ENCODE measurements around the gene KLHL22.
"Not testable (repeated sequence)": the region's sequence is repeated elsewhere in the genome, so short reads cannot be mapped to it uniquely, and the experiment has no call there.

Gene KLHL22

DNA sequence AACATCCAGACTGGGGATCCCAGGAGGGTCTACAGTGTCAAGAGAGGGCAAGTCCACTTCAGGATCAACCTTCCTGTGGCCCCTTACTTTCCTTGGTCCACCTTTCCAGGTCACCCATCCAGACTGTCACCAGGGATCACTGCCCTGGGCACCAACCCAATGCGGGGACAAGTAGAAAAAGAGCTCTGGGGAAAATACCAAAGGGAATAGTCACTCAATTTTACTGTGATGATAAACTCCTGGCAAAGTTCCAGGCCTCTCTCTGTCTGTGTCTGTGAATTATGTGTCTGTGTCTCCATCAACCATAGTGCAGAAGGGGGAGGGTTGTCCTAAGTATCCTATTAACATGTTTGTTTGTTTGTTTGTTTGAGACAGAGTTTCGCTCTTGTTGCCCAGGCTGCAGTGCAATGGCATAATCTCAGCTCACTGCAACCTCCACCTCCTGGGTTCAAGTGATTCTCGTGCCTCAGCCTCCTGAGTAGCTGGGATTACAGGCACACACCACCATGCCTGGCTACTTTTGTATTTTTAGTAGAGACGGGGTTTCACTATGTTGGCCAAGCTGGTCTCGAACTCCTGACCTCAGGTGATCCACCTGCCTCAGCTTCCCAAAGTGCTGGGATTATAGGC lies 8.8 kb upstream of the KLHL22 start:
- in situ Hi-C loops (cut with MboI; ENCODE audit: low sequenced_read_pairs), result not testable (repeated sequence)

DNA sequence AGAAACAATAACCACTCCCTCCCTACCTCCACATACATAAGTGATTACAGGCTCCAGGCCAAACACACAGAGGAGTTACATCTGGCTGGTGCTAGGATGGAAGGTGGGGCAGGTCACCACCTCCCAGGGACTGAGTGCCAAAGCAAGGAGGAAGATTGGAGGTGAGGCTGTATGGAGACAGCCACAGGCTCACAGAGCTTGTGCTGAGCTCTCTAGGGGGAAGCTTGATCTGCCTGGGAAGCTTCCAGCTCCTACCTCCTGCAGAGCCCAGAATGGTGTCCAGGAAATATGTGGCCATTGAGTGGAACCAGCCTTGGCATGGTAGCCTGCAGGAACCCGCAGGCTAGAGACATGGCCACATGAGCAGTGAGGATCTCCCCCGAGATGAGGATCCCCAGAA lies 8.2 kb upstream of the KLHL22 start:
- in situ Hi-C loops (cut with MboI; ENCODE audit: low sequenced_read_pairs), result no loop called here

- in situ Hi-C loops (cut with MboI; ENCODE audit: low sequenced_read_pairs), result no loop called here
These were observed 4.2 kb upstream of the KLHL22 start for GRCh38 chr22:20499769-20500168.

DNA sequence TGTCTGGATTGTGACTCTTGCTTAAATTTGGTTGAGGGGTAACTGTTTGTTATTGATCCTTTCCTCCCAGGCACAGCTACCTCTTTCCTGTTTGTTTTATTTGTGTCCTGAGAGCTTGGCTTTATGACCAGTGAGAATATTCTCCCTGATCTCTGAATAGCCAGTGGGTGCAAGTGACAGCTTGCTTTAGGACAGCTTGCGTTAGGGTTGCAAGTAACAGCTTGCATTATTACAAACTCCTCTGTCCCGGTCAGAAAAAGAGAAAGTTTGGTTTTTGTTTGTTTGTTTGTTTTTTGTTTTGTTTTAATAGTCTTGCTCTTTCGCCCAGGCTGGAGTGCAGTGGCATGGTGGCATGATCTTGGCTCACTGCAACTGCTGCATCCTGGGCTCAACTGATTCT lies 3.3 kb upstream of the KLHL22 start:
- in situ Hi-C loops (cut with MboI; ENCODE audit: low sequenced_read_pairs), result no loop called here

DNA sequence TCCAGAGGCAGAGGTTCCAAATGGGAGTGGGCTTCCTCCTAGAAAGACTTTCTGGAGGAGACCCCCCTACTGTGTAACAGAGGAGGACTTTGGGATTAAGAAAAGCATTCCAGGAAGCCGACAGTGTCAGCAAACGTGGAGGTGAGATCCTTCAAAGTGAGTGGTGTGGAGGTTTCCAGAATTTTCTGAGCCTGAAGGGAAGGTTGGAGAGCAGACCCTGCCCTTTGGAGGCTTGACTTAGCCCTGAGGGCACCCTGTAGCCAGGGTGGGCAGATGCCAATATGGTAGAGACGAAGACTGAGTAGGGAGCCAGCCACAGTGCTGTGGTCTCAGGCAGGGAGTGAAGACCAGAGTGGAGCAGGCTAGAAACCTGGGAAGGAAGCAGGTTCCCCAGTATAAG lies 1.8 kb upstream of the KLHL22 start:
- in situ Hi-C loops (cut with MboI; ENCODE audit: low sequenced_read_pairs), result no loop called here

DNA sequence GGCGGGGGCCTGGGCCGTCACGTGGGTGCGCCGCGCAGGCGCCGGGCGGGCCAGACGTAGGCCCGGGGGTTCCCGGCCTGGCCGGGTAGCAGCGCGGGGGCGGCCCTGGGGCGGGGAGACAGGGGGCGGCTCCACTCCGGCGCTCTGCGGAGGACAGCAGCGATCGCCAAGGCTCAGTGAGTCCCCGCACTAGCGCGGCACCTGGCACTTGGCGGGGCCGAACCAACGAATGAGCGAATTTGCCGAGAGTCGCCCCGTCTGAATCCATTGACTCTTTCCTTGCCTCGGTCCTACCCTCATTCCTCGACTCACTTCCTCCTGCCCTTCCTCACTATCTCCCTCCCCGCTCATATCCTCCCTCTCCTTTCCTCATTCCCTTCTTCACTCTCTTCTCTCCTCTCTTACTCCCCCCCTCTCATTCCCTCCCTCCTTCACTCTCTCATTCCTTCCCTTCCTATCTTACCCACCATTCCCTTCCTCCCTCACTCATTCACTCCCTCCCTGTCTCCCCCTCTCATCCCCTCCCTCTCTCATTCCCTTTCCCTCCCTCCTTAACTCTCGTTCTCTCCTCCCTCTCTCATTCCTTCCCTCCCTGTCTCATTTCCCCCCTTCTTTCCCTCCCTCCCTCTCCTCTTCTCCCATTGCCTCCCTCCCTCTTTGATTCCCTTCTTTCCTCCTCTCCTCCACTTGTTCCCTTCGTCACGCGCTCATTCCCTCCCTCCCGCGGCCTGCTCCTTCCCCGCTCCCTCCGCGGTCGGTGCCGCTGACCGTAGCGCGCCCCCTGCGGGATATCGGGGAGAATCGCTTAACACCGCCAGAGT lies 476 bp upstream of the KLHL22 start:
- in situ Hi-C loops (cut with MboI; ENCODE audit: low sequenced_read_pairs), result no loop called here

GRCh38 chr22:20491346-20491745 lies 4.2 kb downstream of the KLHL22 start:
- in situ Hi-C loops (cut with MboI; ENCODE audit: low sequenced_read_pairs), result no loop called here

- in situ Hi-C loops (cut with MboI; ENCODE audit: low sequenced_read_pairs), result no loop called here
These were observed 4.7 kb downstream of the KLHL22 start for GRCh38 chr22:20490941-20491307.

- in situ Hi-C loops (cut with MboI; ENCODE audit: low sequenced_read_pairs), result no loop called here
These were observed 5.2 kb downstream of the KLHL22 start for GRCh38 chr22:20490183-20490940.

GRCh38 chr22:20488946-20489345 lies 6.6 kb downstream of the KLHL22 start:
- in situ Hi-C loops (cut with MboI; ENCODE audit: low sequenced_read_pairs), result no loop called here

GRCh38 chr22:20487715-20488114 lies 7.9 kb downstream of the KLHL22 start:
- in situ Hi-C loops (cut with MboI; ENCODE audit: low sequenced_read_pairs), result no loop called here

GRCh38 chr22:20486229-20486628 lies 9.4 kb downstream of the KLHL22 start:
- in situ Hi-C loops (cut with MboI; ENCODE audit: low sequenced_read_pairs), result no loop called here

DNA sequence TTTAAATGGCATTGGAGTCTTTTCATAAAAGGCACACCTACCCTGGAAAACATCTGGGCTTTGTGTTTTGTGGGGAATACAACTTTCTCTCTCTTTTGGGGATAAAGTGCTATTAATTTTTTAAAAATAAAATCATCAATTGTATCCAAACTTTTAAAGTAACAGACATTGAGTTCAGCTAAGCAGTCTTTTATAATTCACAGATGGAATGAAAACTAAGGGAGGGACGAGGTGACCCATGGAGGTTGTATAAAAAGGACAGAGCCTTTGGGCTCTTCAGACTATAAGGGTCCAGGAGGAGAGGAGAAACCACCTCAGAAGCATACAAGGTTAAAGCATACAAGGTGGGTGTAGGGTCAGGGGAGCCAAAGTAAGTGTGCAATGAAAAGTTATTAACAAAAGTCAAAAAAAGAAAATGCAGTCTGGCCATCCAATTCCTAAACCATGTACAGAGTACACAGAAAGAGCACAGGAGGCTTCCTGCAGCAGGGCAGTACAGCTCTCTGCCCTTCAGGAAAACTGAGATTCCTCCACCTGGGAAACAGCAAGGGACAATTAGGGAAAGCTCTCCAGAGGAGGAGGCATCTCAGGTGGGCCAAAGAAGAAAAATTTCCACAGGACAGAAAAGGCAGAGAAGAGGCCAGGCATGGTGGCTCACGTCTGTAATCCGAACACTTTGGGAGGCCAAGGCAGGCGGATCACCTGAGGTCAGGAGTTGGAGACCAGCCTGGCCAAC lies 10.5 kb downstream of the KLHL22 start:
- in situ Hi-C loops (cut with MboI; ENCODE audit: low sequenced_read_pairs), result no loop called here

- in situ Hi-C loops (cut with MboI; ENCODE audit: low sequenced_read_pairs), result no loop called here
These were observed 11.8 kb downstream of the KLHL22 start for GRCh38 chr22:20483771-20484170.

DNA sequence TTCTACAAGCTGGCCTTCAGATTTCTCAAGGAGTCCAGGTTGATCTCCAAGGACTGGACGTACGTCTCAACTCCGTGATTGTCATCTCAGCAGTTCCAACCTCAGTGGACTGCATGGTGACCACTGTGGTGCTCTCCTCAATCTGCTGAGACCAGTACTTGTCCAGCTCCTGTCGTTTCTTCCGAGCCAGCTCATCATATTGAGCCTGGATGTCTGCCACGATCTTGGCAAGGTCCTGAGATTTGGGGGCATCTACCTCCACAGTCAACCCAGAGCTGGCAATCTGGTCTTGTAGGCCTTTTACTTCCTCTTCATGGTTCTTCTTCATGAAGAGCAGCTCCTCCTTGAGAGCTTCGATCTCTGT lies 12.5 kb downstream of the KLHL22 start:
- in situ Hi-C loops (cut with MboI; ENCODE audit: low sequenced_read_pairs), result not testable (repeated sequence)

- in situ Hi-C loops (cut with MboI; ENCODE audit: low sequenced_read_pairs), result no loop called here
These were observed 15.9 kb downstream of the KLHL22 start for GRCh38 chr22:20479612-20480196.

GRCh38 chr22:20478059-20478458 lies 17.5 kb downstream of the KLHL22 start:
- in situ Hi-C loops (cut with MboI; ENCODE audit: low sequenced_read_pairs), result not testable (repeated sequence)

GRCh38 chr22:20475569-20475968 lies 20.0 kb downstream of the KLHL22 start:
- in situ Hi-C loops (cut with MboI; ENCODE audit: low sequenced_read_pairs), result not testable (repeated sequence)

DNA sequence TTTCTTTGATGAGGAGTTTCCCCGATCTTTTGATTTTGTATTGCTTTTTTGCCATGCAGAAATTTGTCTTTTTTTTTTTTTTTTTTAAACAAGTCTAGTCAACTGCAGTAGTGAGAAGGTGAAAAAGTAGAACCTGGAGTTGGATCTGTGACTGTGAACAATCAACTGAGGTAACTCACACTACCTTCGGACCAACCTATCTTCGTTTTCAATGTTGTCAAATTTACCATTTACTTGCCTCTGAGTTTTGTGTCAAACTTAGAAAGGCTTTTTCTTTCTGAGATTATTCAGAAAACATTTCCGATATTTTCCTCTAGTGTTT lies 20.5 kb downstream of the KLHL22 start:
- in situ Hi-C loops (cut with MboI; ENCODE audit: low sequenced_read_pairs), result no loop called here

DNA sequence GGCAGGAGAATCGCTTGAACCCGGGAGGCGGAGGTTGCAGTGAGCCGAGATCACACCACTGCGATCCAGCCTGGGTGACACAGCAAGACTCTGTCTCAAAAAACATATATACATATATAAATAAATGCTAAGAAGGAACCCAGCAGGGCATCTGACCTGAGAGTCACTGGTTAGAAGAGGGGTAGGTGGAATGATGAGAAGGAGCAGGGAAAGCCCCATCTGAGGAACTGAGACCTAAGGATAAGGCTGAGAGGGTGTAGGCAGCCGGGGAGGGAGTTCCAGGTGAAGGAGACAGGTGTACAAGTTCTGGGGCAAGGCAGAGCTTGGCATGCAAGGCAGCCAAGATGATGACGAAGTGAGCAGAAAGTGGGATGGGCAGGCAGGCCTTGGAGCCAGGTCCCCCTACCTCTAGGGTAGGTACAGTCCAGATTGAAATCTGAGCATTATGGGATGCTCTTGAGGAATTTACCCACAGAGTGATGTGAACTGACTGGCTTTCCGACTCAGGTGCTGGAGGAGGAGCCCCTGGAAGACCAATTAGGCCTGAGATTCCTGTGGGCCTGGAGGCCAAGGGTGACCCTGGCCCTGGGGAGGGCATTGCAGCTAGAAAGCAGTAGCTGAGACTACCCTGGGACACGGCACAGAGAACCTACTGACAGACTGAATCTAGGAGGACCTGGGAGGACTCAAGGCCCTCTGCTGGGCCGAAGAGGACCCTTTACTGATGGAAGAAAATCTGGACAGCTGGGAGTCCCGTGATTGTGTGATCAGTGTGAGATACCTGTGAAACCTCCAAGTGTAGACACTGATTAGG lies 22.8 kb downstream of the KLHL22 start:
- in situ Hi-C loops (cut with MboI; ENCODE audit: low sequenced_read_pairs), result no loop called here

Measured in HL-60/S4 (cell line).